Mucosa of rectum (tissue), 2 donors: ENCODE results near the gene ELOVL6.
"Not testable (repeated sequence)": the region's sequence is repeated elsewhere in the genome, so short reads cannot be mapped to it uniquely, and the experiment has no call there.

Experiments used
- H3K27ac ChIP-seq, 2 donors: one replicate each; pipeline ENCODE4 v1.7.0; 2013; ENCODE audit warnings: inconsistent platforms in 2 of 2, low read depth in 2 of 2, low read length in 2 of 2
- H3K27me3 ChIP-seq, 2 donors: one replicate each; pipeline ENCODE4 v1.7.0; 2013; ENCODE audit warnings: low read length in 2 of 2; ENCODE audit not compliant: control insufficient read depth in 2 of 2, insufficient read depth in 2 of 2
- H3K36me3 ChIP-seq, 2 donors: one replicate each; pipeline ENCODE4 v1.7.0; 2013; ENCODE audit warnings: low read length in 2 of 2; ENCODE audit not compliant: control insufficient read depth in 2 of 2, insufficient read depth in 2 of 2
- H3K4me1 ChIP-seq, 2 donors: one replicate each; pipeline ENCODE4 v1.7.0; 2013; ENCODE audit warnings: low read length in 2 of 2, mild to moderate bottlenecking in 1 of 2; ENCODE audit not compliant: control insufficient read depth in 2 of 2, insufficient read depth in 2 of 2
- H3K4me3 ChIP-seq, 2 donors: one replicate each; pipeline ENCODE4 v1.7.0; 2013; ENCODE audit warnings: low read length in 2 of 2
- H3K9ac ChIP-seq, 2 donors: one replicate each; pipeline ENCODE4 v1.7.0; 2013; ENCODE audit warnings: low read length in 2 of 2, low read depth in 1 of 2, mild to moderate bottlenecking in 1 of 2
- H3K9me3 ChIP-seq, 2 donors: one replicate each; pipeline ENCODE4 v1.7.0; 2013; ENCODE audit warnings: low read length in 2 of 2; ENCODE audit not compliant: control insufficient read depth in 2 of 2
- donor health status: healthy.
- donor health status: Normal muscosa, but diverticular disease.

The ELOVL6 gene

GRCh38 chr4:110218935-110219334 is 20.5 kb upstream of the ELOVL6 start:
- H3K4me3 ChIP-seq, H3K4me1 ChIP-seq, H3K36me3 ChIP-seq, H3K27ac ChIP-seq, H3K9me3 ChIP-seq, H3K27me3 ChIP-seq, H3K9ac ChIP-seq: not testable (repeated sequence)

- H3K4me1 ChIP-seq, H3K27me3 ChIP-seq, H3K27ac ChIP-seq, H3K36me3 ChIP-seq, H3K9ac ChIP-seq, H3K9me3 ChIP-seq, H3K4me3 ChIP-seq: not testable (repeated sequence)
Measured at GRCh38 chr4:110217181-110217580, 18.8 kb upstream of the ELOVL6 start.

GRCh38 chr4:110216129-110216528 is 17.7 kb upstream of the ELOVL6 start:
- Histone ChIP-seq H3K4me1 (no peaks in the 10 kb centered on the region), H3K27ac (no peak overlapping the region), H3K27me3 (no peaks in the 10 kb centered on the region), H3K4me3 (no peak overlapping the region), H3K9ac (no peak overlapping the region), H3K9me3 (no peaks in the 10 kb centered on the region), H3K36me3 (no peaks in the 10 kb centered on the region)

- H3K4me1 ChIP-seq: no peaks in the 10 kb centered on the region
- H3K4me3 ChIP-seq: no peak overlapping the region
- H3K27me3 ChIP-seq: no peaks in the 10 kb centered on the region
- H3K9ac ChIP-seq: no peak overlapping the region
- no peak overlapping the region for H3K27ac ChIP-seq
- no peaks in the 10 kb centered on the region for H3K36me3 ChIP-seq
- no peaks in the 10 kb centered on the region for H3K9me3 ChIP-seq
Measured at GRCh38 chr4:110211770-110212061, 13.3 kb upstream of the ELOVL6 start.

GRCh38 chr4:110211007-110211769 is 12.8 kb upstream of the ELOVL6 start:
- Histone ChIP-seq H3K4me3 (peak overlapping the region in 1 of 2 donors; percentile 20), H3K27me3 (no peaks in the 10 kb centered on the region), H3K36me3 (no peaks in the 10 kb centered on the region), H3K27ac (no peak overlapping the region), H3K9ac (peak overlapping the region in 1 of 2 donors; percentile 9), H3K4me1 (no peaks in the 10 kb centered on the region), H3K9me3 (no peaks in the 10 kb centered on the region)

GRCh38 chr4:110208419-110208818 is 10.0 kb upstream of the ELOVL6 start:
- Histone ChIP-seq H3K9me3 (no peaks in the 10 kb centered on the region), H3K4me1 (no peaks in the 10 kb centered on the region), H3K9ac (no peak overlapping the region), H3K27me3 (no peaks in the 10 kb centered on the region), H3K36me3 (no peaks in the 10 kb centered on the region), H3K27ac (no peak overlapping the region), H3K4me3 (no peak overlapping the region)

- H3K9ac ChIP-seq: no peak overlapping the region
- H3K27me3 ChIP-seq: no peaks in the 10 kb centered on the region
- no peaks in the 10 kb centered on the region for H3K9me3 ChIP-seq
- no peaks in the 10 kb centered on the region for H3K36me3 ChIP-seq
- no peak overlapping the region for H3K4me3 ChIP-seq
- H3K27ac ChIP-seq: no peak overlapping the region
- no peaks in the 10 kb centered on the region for H3K4me1 ChIP-seq
Measured at GRCh38 chr4:110207233-110207632, 8.8 kb upstream of the ELOVL6 start.

- Histone ChIP-seq H3K4me3 (no peak overlapping the region), H3K36me3 (no peaks in the 10 kb centered on the region), H3K4me1 (peaks cover 2 to 5% of the 10 kb centered on the region in 2 donors), H3K9ac (no peak overlapping the region), H3K27ac (no peak overlapping the region), H3K9me3 (no peaks in the 10 kb centered on the region), H3K27me3 (no peaks in the 10 kb centered on the region)
Measured at GRCh38 chr4:110202024-110202423, 3.6 kb upstream of the ELOVL6 start.

- Histone ChIP-seq H3K36me3 (no peaks in the 10 kb centered on the region), H3K9me3 (no peaks in the 10 kb centered on the region), H3K4me1 (peaks cover 2 to 5% of the 10 kb centered on the region in 2 donors), H3K4me3 (no peak overlapping the region), H3K9ac (no peak overlapping the region), H3K27ac (no peak overlapping the region), H3K27me3 (no peaks in the 10 kb centered on the region)
Measured at GRCh38 chr4:110201502-110201901, 3.1 kb upstream of the ELOVL6 start.

GRCh38 chr4:110200689-110201088 is 2.3 kb upstream of the ELOVL6 start:
- Histone ChIP-seq H3K9ac (no peak overlapping the region), H3K27me3 (no peaks in the 10 kb centered on the region), H3K4me1 (peaks cover 5 to 6% of the 10 kb centered on the region in 2 donors), H3K4me3 (no peak overlapping the region), H3K36me3 (no peaks in the 10 kb centered on the region), H3K27ac (no peak overlapping the region), H3K9me3 (no peaks in the 10 kb centered on the region)

- H3K9me3 ChIP-seq: no peaks in the 10 kb centered on the region
- peak overlapping the region; percentile 77 to 80 for H3K4me3 ChIP-seq
- no peaks in the 10 kb centered on the region for H3K36me3 ChIP-seq
- H3K9ac ChIP-seq: peak overlapping the region; percentile 42 to 92
- H3K27me3 ChIP-seq: no peaks in the 10 kb centered on the region
- peaks cover 12 to 23% of the 10 kb centered on the region in 2 donors for H3K4me1 ChIP-seq
- H3K27ac ChIP-seq: peak overlapping the region; percentile 92 to 93
Measured at GRCh38 chr4:110198049-110198434, 373 bp downstream of the ELOVL6 start.
